Loucy (cell line): ENCODE results near the gene FAM169A.
"Not testable (repeated sequence)": the region's sequence is repeated elsewhere in the genome, so short reads cannot be mapped to it uniquely, and the experiment has no call there.

Source experiments
- H2AFZ ChIP-seq: fragments of 200-600 bp; sonication (generic); 2 replicates; pipeline ENCODE4 v1.6.0; 2016; ENCODE audit warnings: antibody characterized with exemption, mild to moderate bottlenecking, low read length, moderate library complexity
- H3F3A ChIP-seq: fragments of 200-600 bp; 2 replicates; pipeline ENCODE4 v1.6.0; 2016; ENCODE audit warnings: antibody characterized with exemption, low read depth, mild to moderate bottlenecking
- H3K27me3 ChIP-seq: fragments of 200-600 bp; sonication (generic); 2 replicates; pipeline ENCODE4 v1.6.1; 2014; ENCODE audit warnings: low read length, mild to moderate bottlenecking; ENCODE audit not compliant: insufficient read depth, poor library complexity, severe bottlenecking
- H3K36me3 ChIP-seq: fragments of 200-600 bp; sonication (generic); 2 replicates; pipeline ENCODE4 v1.6.1; 2016; ENCODE audit warnings: low read length; ENCODE audit not compliant: insufficient read depth
- H3K4me1 ChIP-seq: fragments of 200-600 bp; sonication (generic); 2 replicates; pipeline ENCODE4 v1.5.1; 2014; ENCODE audit warnings: low read length, mild to moderate bottlenecking; ENCODE audit not compliant: insufficient read depth, poor library complexity, severe bottlenecking
- H3K4me2 ChIP-seq: fragments of 200-600 bp; sonication (generic); 2 replicates; pipeline ENCODE4 v1.6.0; 2014; ENCODE audit warnings: antibody characterized with exemption, low read length, low read depth, mild to moderate bottlenecking; ENCODE audit not compliant: poor library complexity, severe bottlenecking
- H3K4me3 ChIP-seq: fragments of 200-600 bp; sonication (generic); 2 replicates; pipeline ENCODE4 v1.5.1; 2014; ENCODE audit warnings: low read length, mild to moderate bottlenecking, mixed read lengths; ENCODE audit not compliant: poor library complexity, severe bottlenecking
- H3K79me2 ChIP-seq: fragments of 200-600 bp; sonication (generic); 2 replicates; pipeline ENCODE4 v1.6.1; 2014; ENCODE audit warnings: low read length; ENCODE audit not compliant: insufficient read depth
- H3K9ac ChIP-seq: fragments of 200-600 bp; sonication (generic); 2 replicates; pipeline ENCODE4 v1.6.0; 2014; ENCODE audit warnings: mild to moderate bottlenecking, low read depth, low read length, moderate library complexity; ENCODE audit not compliant: poor library complexity, severe bottlenecking
- H3K9me2 ChIP-seq: fragments of 200-600 bp; sonication (generic); replicated peaks from 2 replicates; pipeline ENCODE4 v1.6.1; 2016; ENCODE audit warnings: low read depth, low read length, mixed read lengths
- H3K9me3 ChIP-seq: fragments of 200-600 bp; sonication (generic); 2 replicates; pipeline ENCODE4 v1.6.1; 2014; ENCODE audit warnings: mild to moderate bottlenecking, antibody characterized with exemption, low read length, low read depth; ENCODE audit not compliant: insufficient read depth
- H4K20me1 ChIP-seq: fragments of 200-600 bp; sonication (generic); 2 replicates; pipeline ENCODE4 v1.6.0; 2014; ENCODE audit warnings: antibody characterized with exemption, low read length, mild to moderate bottlenecking; ENCODE audit not compliant: insufficient read depth, poor library complexity, severe bottlenecking
- EZH2phosphoT487 ChIP-seq: fragments of 200-600 bp; IDR thresholded peaks from 2 replicates; pipeline ENCODE4 v1.6.1; 2018; ENCODE audit warnings: antibody characterized with exemption, mild to moderate bottlenecking, moderate library complexity, borderline replicate concordance
- TF ChIP-seq, protein P1 (sequence below): fragments of 200-600 bp; sonication (generic); conservative IDR thresholded peaks from 2 replicates; pipeline ENCODE4 v1.5.1; 2014; ENCODE audit warnings: mild to moderate bottlenecking, antibody characterized with exemption, low read length

Gene FAM169A

DNA sequence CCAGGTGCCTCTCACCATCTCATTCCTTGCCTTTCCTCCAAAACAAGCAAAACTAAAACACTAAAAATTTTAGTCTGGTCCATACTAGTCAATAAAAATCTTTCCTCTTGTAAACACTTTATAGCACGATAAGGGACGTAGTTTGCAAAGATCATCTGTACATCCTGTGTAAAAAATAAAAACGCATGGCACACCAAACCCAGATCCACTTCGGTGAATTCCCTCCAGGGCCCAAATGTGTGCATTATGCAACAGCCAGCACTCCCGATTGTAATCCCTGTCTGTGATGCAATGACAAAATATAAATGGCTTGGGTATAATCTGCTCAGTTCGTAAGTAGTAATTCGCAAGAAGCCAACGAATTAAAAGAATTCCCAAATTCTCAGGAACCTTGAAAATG, 1.4 kb downstream of the FAM169A start:
- Histone ChIP-seq H3K9ac (peak overlapping the region; percentile 75), H3K4me1 (peaks cover 25% of the 10 kb centered on the region), H3F3A (peaks cover 3% of the 10 kb centered on the region; the same call in 1 of the 2 replicates), H4K20me1 (no peaks in the 10 kb centered on the region), H3K4me2 (peak overlapping the region; percentile 72), H3K36me3 (no peaks in the 10 kb centered on the region), H2AFZ (no peak overlapping the region), H3K9me2 (no peaks in the 10 kb centered on the region), H3K27me3 (no peaks in the 10 kb centered on the region), H3K79me2 (peaks cover 14% of the 10 kb centered on the region), H3K9me3 (no peaks in the 10 kb centered on the region), H3K4me3 (peak overlapping the region; percentile 75)
- TF ChIP-seq, protein P1, sequence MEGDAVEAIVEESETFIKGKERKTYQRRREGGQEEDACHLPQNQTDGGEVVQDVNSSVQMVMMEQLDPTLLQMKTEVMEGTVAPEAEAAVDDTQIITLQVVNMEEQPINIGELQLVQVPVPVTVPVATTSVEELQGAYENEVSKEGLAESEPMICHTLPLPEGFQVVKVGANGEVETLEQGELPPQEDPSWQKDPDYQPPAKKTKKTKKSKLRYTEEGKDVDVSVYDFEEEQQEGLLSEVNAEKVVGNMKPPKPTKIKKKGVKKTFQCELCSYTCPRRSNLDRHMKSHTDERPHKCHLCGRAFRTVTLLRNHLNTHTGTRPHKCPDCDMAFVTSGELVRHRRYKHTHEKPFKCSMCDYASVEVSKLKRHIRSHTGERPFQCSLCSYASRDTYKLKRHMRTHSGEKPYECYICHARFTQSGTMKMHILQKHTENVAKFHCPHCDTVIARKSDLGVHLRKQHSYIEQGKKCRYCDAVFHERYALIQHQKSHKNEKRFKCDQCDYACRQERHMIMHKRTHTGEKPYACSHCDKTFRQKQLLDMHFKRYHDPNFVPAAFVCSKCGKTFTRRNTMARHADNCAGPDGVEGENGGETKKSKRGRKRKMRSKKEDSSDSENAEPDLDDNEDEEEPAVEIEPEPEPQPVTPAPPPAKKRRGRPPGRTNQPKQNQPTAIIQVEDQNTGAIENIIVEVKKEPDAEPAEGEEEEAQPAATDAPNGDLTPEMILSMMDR: no peak

DNA sequence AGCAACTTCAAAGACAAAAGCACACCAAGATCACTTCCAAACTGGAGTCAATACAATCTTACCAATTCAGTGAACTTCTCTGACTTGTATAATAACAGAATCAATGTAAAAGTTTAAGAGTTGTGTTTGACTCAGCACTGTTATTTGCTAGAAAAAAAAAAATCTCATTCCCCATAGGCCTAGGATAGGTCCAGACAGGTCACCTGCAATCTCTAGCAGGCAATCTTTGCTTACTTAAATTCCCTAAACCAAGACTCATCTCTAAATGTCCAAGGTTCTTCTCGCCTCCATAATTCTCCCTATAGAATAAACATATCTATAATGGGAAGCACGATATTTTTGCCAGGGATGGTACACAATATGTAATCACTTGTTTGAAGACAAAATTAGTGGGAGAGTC, 2.5 kb downstream of the FAM169A start:
- H3K9me3 ChIP-seq: no peaks in the 10 kb centered on the region
- TF ChIP-seq EZH2phosphoT487: no peak
- TF ChIP-seq, protein P1: no peak
- peaks cover 14% of the 10 kb centered on the region for H3K79me2 ChIP-seq
- no peak overlapping the region for H3K4me3 ChIP-seq
- H3K4me2 ChIP-seq: peak overlapping the region; percentile 4
- no peaks in the 10 kb centered on the region for H3K27me3 ChIP-seq
- no peaks in the 10 kb centered on the region for H3K9me2 ChIP-seq
- H3K36me3 ChIP-seq: no peaks in the 10 kb centered on the region
- H3K4me1 ChIP-seq: peaks cover 16% of the 10 kb centered on the region
- no peak overlapping the region for H2AFZ ChIP-seq
- H4K20me1 ChIP-seq: no peaks in the 10 kb centered on the region
- peaks cover 3% of the 10 kb centered on the region; the same call in 1 of the 2 replicates for H3F3A ChIP-seq
- H3K9ac ChIP-seq: no peak overlapping the region

DNA sequence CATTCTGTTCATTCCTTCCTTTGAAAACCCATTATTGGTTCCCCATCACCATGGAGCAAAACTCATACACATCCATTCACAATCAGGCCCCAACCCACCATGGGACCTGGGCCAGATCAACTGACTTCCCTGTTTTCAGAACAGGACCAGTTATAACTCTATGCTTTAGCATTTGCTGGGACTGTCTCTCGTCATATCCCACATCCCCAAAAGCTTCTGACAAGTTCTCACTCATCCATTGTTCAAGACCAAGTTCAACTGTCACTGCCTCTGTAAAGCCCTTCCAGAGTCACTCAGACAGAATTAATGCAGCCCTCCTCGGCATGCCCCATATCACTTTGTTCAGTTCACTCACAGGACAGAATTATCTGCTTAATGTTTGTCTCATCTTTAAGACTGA, 4.0 kb downstream of the FAM169A start:
- Histone ChIP-seq H3K4me3 (no peak overlapping the region), H3K27me3 (no peaks in the 10 kb centered on the region), H3K4me1 (peaks cover 12% of the 10 kb centered on the region), H3K9me2 (no peaks in the 10 kb centered on the region), H3K36me3 (no peaks in the 10 kb centered on the region), H3F3A (peaks cover 2% of the 10 kb centered on the region; the same call in 1 of the 2 replicates), H3K4me2 (peak overlapping the region; percentile 4), H3K79me2 (peaks cover 14% of the 10 kb centered on the region), H4K20me1 (no peaks in the 10 kb centered on the region), H3K9ac (no peak overlapping the region), H2AFZ (no peak overlapping the region), H3K9me3 (no peaks in the 10 kb centered on the region)
- TF ChIP-seq EZH2phosphoT487: no peak
- TF ChIP-seq, protein P1: no peak

DNA sequence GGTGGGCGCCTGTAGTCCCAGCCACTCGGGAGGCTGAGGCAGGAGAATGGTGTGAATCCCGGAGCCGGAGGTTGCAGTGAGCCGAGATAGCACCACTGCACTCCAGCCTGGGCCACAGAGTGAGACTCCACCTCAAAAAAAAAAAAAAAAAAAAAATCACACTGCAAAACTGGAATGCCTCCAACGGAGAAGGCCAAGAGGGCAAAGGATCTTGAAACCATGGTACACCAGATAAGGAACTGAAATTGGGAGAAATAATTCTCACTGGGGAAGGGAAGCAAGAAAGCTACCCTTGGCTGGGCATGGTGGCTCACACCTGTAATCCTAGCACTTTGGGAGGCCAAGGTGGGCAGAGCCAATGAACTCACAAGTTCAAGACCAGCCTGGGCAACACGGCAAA, 9.2 kb downstream of the FAM169A start:
- H3K36me3 ChIP-seq, H2AFZ ChIP-seq, H3K4me2 ChIP-seq, H3F3A ChIP-seq, H3K9me3 ChIP-seq, H3K9ac ChIP-seq, H3K79me2 ChIP-seq, H3K27me3 ChIP-seq, H3K4me3 ChIP-seq, H3K4me1 ChIP-seq, H3K9me2 ChIP-seq, H4K20me1 ChIP-seq: not testable (repeated sequence)
